Activated CD8-positive, alpha-beta memory T cell treated with anti-CD3 and anti-CD28 coated beads, Interleukin-2, amount 50 U/mL, for 48 hours (primary cell): ENCODE results near the gene RTL3.
"Not testable (repeated sequence)": the region's sequence is repeated elsewhere in the genome, so short reads cannot be mapped to it uniquely, and the experiment has no call there.

Experiments
- DNase-seq: peaks from one replicate; pipeline ENCODE4 v3.0.0-alpha.2; 2020

Gene RTL3

GRCh38 chrX:78658845-78659744, at the start of gene RTL3:
RTL3 (minus strand) TSS chrX:78659328; CDS start chrX:78658420, 908 bp downstream.
- no peak for DNase-seq

- DNase-seq, result no peak
Observed at GRCh38 chrX:78708816-78709215, 49.7 kb upstream of the RTL3 start.

GRCh38 chrX:78708262-78708661, 49.1 kb upstream of the RTL3 start:
- DNase-seq, result no peak

- no peak for DNase-seq
Observed at GRCh38 chrX:78706071-78706470, 46.9 kb upstream of the RTL3 start.

GRCh38 chrX:78693536-78693935, 34.4 kb upstream of the RTL3 start:
- DNase-seq, result no peak

GRCh38 chrX:78693012-78693411, 33.9 kb upstream of the RTL3 start:
- no peak for DNase-seq

- DNase-seq, result no peak
Observed at GRCh38 chrX:78687586-78687985, 28.5 kb upstream of the RTL3 start.

GRCh38 chrX:78673246-78673645, 14.1 kb upstream of the RTL3 start:
- no peak for DNase-seq

GRCh38 chrX:78665342-78665741, 6.2 kb upstream of the RTL3 start:
- DNase-seq, result no peak

GRCh38 chrX:78661836-78662235, 2.7 kb upstream of the RTL3 start:
- DNase-seq, result no peak

GRCh38 chrX:78659955-78660354, 827 bp upstream of the RTL3 start:
- no peak for DNase-seq

- no peak for DNase-seq
Observed at GRCh38 chrX:78658414-78658813, 714 bp downstream of the RTL3 start.

- no peak for DNase-seq
Observed at GRCh38 chrX:78655642-78656041, 3.5 kb downstream of the RTL3 start.

- DNase-seq, result no peak
Observed at GRCh38 chrX:78653118-78653822, 5.9 kb downstream of the RTL3 start.

- DNase-seq, result no peak
Observed at GRCh38 chrX:78650906-78651437, 8.2 kb downstream of the RTL3 start.

GRCh38 chrX:78643874-78644273, 15.3 kb downstream of the RTL3 start:
- DNase-seq, result no peak

- DNase-seq, result no peak
Observed at GRCh38 chrX:78643096-78643495, 16.0 kb downstream of the RTL3 start.

GRCh38 chrX:78636096-78636495, 23.0 kb downstream of the RTL3 start:
- not testable (repeated sequence) for DNase-seq

- DNase-seq, result no peak
Observed at GRCh38 chrX:78624962-78625909, 33.9 kb downstream of the RTL3 start.

GRCh38 chrX:78624426-78624825, 34.7 kb downstream of the RTL3 start:
- no peak for DNase-seq

- DNase-seq, result no peak
Observed at GRCh38 chrX:78622831-78623230, 36.3 kb downstream of the RTL3 start.

- DNase-seq, result no peak
Observed at GRCh38 chrX:78619834-78620233, 39.3 kb downstream of the RTL3 start.

- DNase-seq, result no peak
Observed at GRCh38 chrX:78618987-78619386, 40.1 kb downstream of the RTL3 start.
